Loucy (cell line): ENCODE data around the gene CSTPP1.

Source experiments
- H2AFZ ChIP-seq: fragments of 200-600 bp; sonication (generic); 2 replicates; pipeline ENCODE4 v1.6.0; 2016; ENCODE audit warnings: antibody characterized with exemption, mild to moderate bottlenecking, low read length, moderate library complexity
- H3F3A ChIP-seq: fragments of 200-600 bp; 2 replicates; pipeline ENCODE4 v1.6.0; 2016; ENCODE audit warnings: antibody characterized with exemption, low read depth, mild to moderate bottlenecking
- H3K27me3 ChIP-seq: fragments of 200-600 bp; sonication (generic); 2 replicates; pipeline ENCODE4 v1.6.1; 2014; ENCODE audit warnings: low read length, mild to moderate bottlenecking; ENCODE audit not compliant: insufficient read depth, poor library complexity, severe bottlenecking
- H3K36me3 ChIP-seq: fragments of 200-600 bp; sonication (generic); 2 replicates; pipeline ENCODE4 v1.6.1; 2016; ENCODE audit warnings: low read length; ENCODE audit not compliant: insufficient read depth
- H3K4me1 ChIP-seq: fragments of 200-600 bp; sonication (generic); 2 replicates; pipeline ENCODE4 v1.5.1; 2014; ENCODE audit warnings: low read length, mild to moderate bottlenecking; ENCODE audit not compliant: insufficient read depth, poor library complexity, severe bottlenecking
- H3K4me2 ChIP-seq: fragments of 200-600 bp; sonication (generic); 2 replicates; pipeline ENCODE4 v1.6.0; 2014; ENCODE audit warnings: antibody characterized with exemption, low read length, low read depth, mild to moderate bottlenecking; ENCODE audit not compliant: poor library complexity, severe bottlenecking
- H3K4me3 ChIP-seq: fragments of 200-600 bp; sonication (generic); 2 replicates; pipeline ENCODE4 v1.5.1; 2014; ENCODE audit warnings: low read length, mild to moderate bottlenecking, mixed read lengths; ENCODE audit not compliant: poor library complexity, severe bottlenecking
- H3K79me2 ChIP-seq: fragments of 200-600 bp; sonication (generic); 2 replicates; pipeline ENCODE4 v1.6.1; 2014; ENCODE audit warnings: low read length; ENCODE audit not compliant: insufficient read depth
- H3K9ac ChIP-seq: fragments of 200-600 bp; sonication (generic); 2 replicates; pipeline ENCODE4 v1.6.0; 2014; ENCODE audit warnings: mild to moderate bottlenecking, low read depth, low read length, moderate library complexity; ENCODE audit not compliant: poor library complexity, severe bottlenecking
- H3K9me2 ChIP-seq: fragments of 200-600 bp; sonication (generic); replicated peaks from 2 replicates; pipeline ENCODE4 v1.6.1; 2016; ENCODE audit warnings: low read depth, low read length, mixed read lengths
- H3K9me3 ChIP-seq: fragments of 200-600 bp; sonication (generic); 2 replicates; pipeline ENCODE4 v1.6.1; 2014; ENCODE audit warnings: mild to moderate bottlenecking, antibody characterized with exemption, low read length, low read depth; ENCODE audit not compliant: insufficient read depth
- H4K20me1 ChIP-seq: fragments of 200-600 bp; sonication (generic); 2 replicates; pipeline ENCODE4 v1.6.0; 2014; ENCODE audit warnings: antibody characterized with exemption, low read length, mild to moderate bottlenecking; ENCODE audit not compliant: insufficient read depth, poor library complexity, severe bottlenecking
- CTCF ChIP-seq: fragments of 200-600 bp; sonication (generic); conservative IDR thresholded peaks from 2 replicates; pipeline ENCODE4 v1.5.1; 2014; ENCODE audit warnings: mild to moderate bottlenecking, antibody characterized with exemption, low read length
- EZH2phosphoT487 ChIP-seq: fragments of 200-600 bp; IDR thresholded peaks from 2 replicates; pipeline ENCODE4 v1.6.1; 2018; ENCODE audit warnings: antibody characterized with exemption, mild to moderate bottlenecking, moderate library complexity, borderline replicate concordance

Gene CSTPP1

GRCh38 chr11:46970913-46971625 lies 34.5 kb downstream of the CSTPP1 start:
- Histone ChIP-seq H4K20me1 (no peaks in the 10 kb centered on the region), H3K9ac (no peak overlapping the region), H3K27me3 (no peaks in the 10 kb centered on the region), H3K4me2 (no peak overlapping the region), H3F3A (no peaks in the 10 kb centered on the region), H3K4me1 (peaks cover under 1% of the 10 kb centered on the region), H3K36me3 (no peaks in the 10 kb centered on the region), H3K79me2 (no peaks in the 10 kb centered on the region), H3K4me3 (no peak overlapping the region), H3K9me2 (no peaks in the 10 kb centered on the region), H3K9me3 (no peaks in the 10 kb centered on the region), H2AFZ (no peak overlapping the region)
- TF ChIP-seq EZH2phosphoT487 (no peak), CTCF (no peak)

GRCh38 chr11:46972343-46972742 lies 35.8 kb downstream of the CSTPP1 start:
- H2AFZ ChIP-seq = no peak overlapping the region
- no peak overlapping the region for H3K4me2 ChIP-seq
- H3K79me2 ChIP-seq = no peaks in the 10 kb centered on the region
- H3K4me1 ChIP-seq = peaks cover 13% of the 10 kb centered on the region
- H3K27me3 ChIP-seq = no peaks in the 10 kb centered on the region
- H3K9me3 ChIP-seq = no peaks in the 10 kb centered on the region
- no peak overlapping the region for H3K4me3 ChIP-seq
- H3K9me2 ChIP-seq = no peaks in the 10 kb centered on the region
- no peak overlapping the region for H3K9ac ChIP-seq
- no peaks in the 10 kb centered on the region for H3F3A ChIP-seq
- H4K20me1 ChIP-seq = no peaks in the 10 kb centered on the region
- TF ChIP-seq CTCF = no peak
- TF ChIP-seq EZH2phosphoT487 = no peak
- no peaks in the 10 kb centered on the region for H3K36me3 ChIP-seq

GRCh38 chr11:46972821-46973220 lies 36.3 kb downstream of the CSTPP1 start:
- Histone ChIP-seq H3F3A (no peaks in the 10 kb centered on the region), H3K9ac (no peak overlapping the region), H4K20me1 (no peaks in the 10 kb centered on the region), H3K4me2 (no peak overlapping the region), H2AFZ (no peak overlapping the region), H3K27me3 (no peaks in the 10 kb centered on the region), H3K9me3 (no peaks in the 10 kb centered on the region), H3K36me3 (no peaks in the 10 kb centered on the region), H3K79me2 (no peaks in the 10 kb centered on the region), H3K4me1 (peaks cover 18% of the 10 kb centered on the region), H3K4me3 (no peak overlapping the region), H3K9me2 (no peaks in the 10 kb centered on the region)
- no peak for TF ChIP-seq CTCF
- no peak for TF ChIP-seq EZH2phosphoT487
